Natural killer cell (primary cell): Measurements from ENCODE around the gene TUT7. TPM values are rescaled to one million over a fixed set of nuclear protein-coding genes. Genes with fewer than 3 reads are reported as not detected.
A peak's percentile ranks its signal among the peaks of the same experiment; 100 is the strongest.

ENCODE experiments used
- ATAC-seq, 3 donors: fragments of 150-1000 bp in 2 of 3; fragments of 200-7000 bp in 1 of 3; cut with Tn5 transposase; 1 replicate in 1 of 3; 2 replicates in 2 of 3; pipeline ENCODE4 v1.10.0; 2021; ENCODE audit warnings: mild to moderate bottlenecking in 2 of 3, moderate library complexity in 2 of 3
- DNase-seq, 2 donors: peaks; one replicate each; pipeline versions ENCODE4 v3.0.0 to v3.0.0-alpha.2; 2013 to 2021; ENCODE audit warnings: mixed read lengths in 1 of 2
- H3K27ac ChIP-seq: one replicate; pipeline ENCODE4 v1.5.1; 2013; ENCODE audit warnings: mild to moderate bottlenecking, low read length
- H3K27me3 ChIP-seq: one replicate; pipeline ENCODE4 v1.6.1; 2013; ENCODE audit warnings: low read length; ENCODE audit not compliant: control insufficient read depth, insufficient read depth
- H3K36me3 ChIP-seq: one replicate; pipeline ENCODE4 v1.6.1; 2013; ENCODE audit warnings: low read length; ENCODE audit not compliant: control insufficient read depth, insufficient read depth
- H3K4me1 ChIP-seq: one replicate; pipeline ENCODE4 v1.6.1; 2013; ENCODE audit warnings: low read length; ENCODE audit not compliant: control insufficient read depth, insufficient read depth
- H3K4me3 ChIP-seq: one replicate; pipeline ENCODE4 v1.5.1; 2013; ENCODE audit warnings: low read length
- H3K9me3 ChIP-seq: one replicate; pipeline ENCODE4 v1.6.1; 2013; ENCODE audit warnings: low read length; ENCODE audit not compliant: control insufficient read depth, insufficient read depth
- H3K27ac Mint-ChIP-seq, 2 donors: one replicate each; pipeline ENCODE4 v1.8.0; 2022; ENCODE audit warnings: mild to moderate bottlenecking in 2 of 2, mixed read lengths in 2 of 2, moderate library complexity in 1 of 2
- H3K27me3 Mint-ChIP-seq, 2 donors: one replicate each; pipeline ENCODE4 v1.8.0; 2022; ENCODE audit warnings: low read depth in 2 of 2, mixed read lengths in 2 of 2
- H3K36me3 Mint-ChIP-seq: one replicate; pipeline ENCODE4 v1.8.0; 2022; ENCODE audit warnings: mixed read lengths
- H3K4me1 Mint-ChIP-seq, 2 donors: one replicate each; pipeline ENCODE4 v1.8.0; 2022; ENCODE audit warnings: mixed read lengths in 2 of 2
- H3K4me3 Mint-ChIP-seq: one replicate; pipeline ENCODE4 v1.8.0; 2022; ENCODE audit warnings: mild to moderate bottlenecking, moderate library complexity, mixed read lengths
- H3K9me3 Mint-ChIP-seq, 2 donors: one replicate each; pipeline ENCODE4 v1.8.0; 2022; ENCODE audit warnings: mixed read lengths in 2 of 2
- CTCF ChIP-seq: fragments of 200-600 bp; IDR thresholded peaks from one replicate; pipeline ENCODE4 v1.8.0; 2022; ENCODE audit warnings: antibody characterized with exemption
- WGBS: methylation state at CpG from one replicate; pipeline ENCODE4 v1.1.7; 2013; ENCODE audit warnings: missing lambda C conversion rate; ENCODE audit not compliant: insufficient coverage; 5-methylcytosine and 5-hydroxymethylcytosine counted together
- intact Hi-C: fragments of 100-400 bp; cut with micrococcal nuclease; formaldehyde crosslinking; loops from one replicate; pipeline ENCODE4 v1.14.2; 2022
- total RNA-seq, 4 donors: library from RNA; stranded (reverse); fragments of 120-200 nt in 1 of 4; gene quantifications; one replicate each; pipeline versions ENCODE4 v1.2.3 to v1.2.4, GENCODE V29; 2013 to 2022

The TUT7 gene
- total RNA-seq, 3 donors from 2014 or later (not counting 1 experiment from before 2014, with no cell fraction given) = 84.7 to 94.8 (median 85.6) TPM

- Histone ChIP-seq H3K36me3 (peaks cover 83% of the 10 kb centered on the region), H3K27ac (no peak overlapping the region), H3K9me3 (no peaks in the 10 kb centered on the region), H3K4me3 (no peak overlapping the region), H3K4me1 (no peaks in the 10 kb centered on the region), H3K27me3 (no peaks in the 10 kb centered on the region)
- peaks cover 15 to 25% of the 10 kb centered on the region in 2 donors for H3K4me1 Mint-ChIP-seq
- ATAC-seq (no peak), DNase-seq (no peak)
- intact Hi-C loops = no loop called here
- H3K9me3 Mint-ChIP-seq = no peaks in the 10 kb centered on the region
- H3K27ac Mint-ChIP-seq = peak overlapping the region in 1 of 2 donors; percentile 68
- H3K27me3 Mint-ChIP-seq = no peaks in the 10 kb centered on the region
- no CpG with 5 or more reads among the region's 1 CpG for WGBS
- no peak for TF ChIP-seq CTCF
- no peak overlapping the region for H3K4me3 Mint-ChIP-seq
- peaks cover 17% of the 10 kb centered on the region for H3K36me3 Mint-ChIP-seq
These were observed 45.5 kb downstream of the TUT7 start for GRCh38 chr9:86308687-86309086.

- DNase-seq (no peak), ATAC-seq (no peak)
- Histone ChIP-seq H3K4me1 (no peaks in the 10 kb centered on the region), H3K4me3 (no peak overlapping the region), H3K27me3 (no peaks in the 10 kb centered on the region), H3K9me3 (no peaks in the 10 kb centered on the region), H3K36me3 (peaks cover 97% of the 10 kb centered on the region), H3K27ac (no peak overlapping the region)
- Mint-ChIP-seq H3K27me3 (no peaks in the 10 kb centered on the region), H3K4me1 (peaks cover 10 to 25% of the 10 kb centered on the region in 2 donors), H3K36me3 (peaks cover 21% of the 10 kb centered on the region), H3K9me3 (no peaks in the 10 kb centered on the region), H3K27ac (peak overlapping the region; percentile 43 to 57), H3K4me3 (no peak overlapping the region)
- WGBS = 54% methylated on average over 2 of the region's 3 CpGs
- no peak for TF ChIP-seq CTCF
- intact Hi-C loops = no loop called here
These were observed 49.9 kb downstream of the TUT7 start for GRCh38 chr9:86304236-86304730.

GRCh38 chr9:86303316-86303975, 50.8 kb downstream of the TUT7 start:
- Histone ChIP-seq H3K4me3 (no peak overlapping the region), H3K4me1 (no peaks in the 10 kb centered on the region), H3K27ac (no peak overlapping the region), H3K36me3 (peaks cover 97% of the 10 kb centered on the region), H3K9me3 (no peaks in the 10 kb centered on the region), H3K27me3 (no peaks in the 10 kb centered on the region)
- no peak for ATAC-seq
- intact Hi-C loops = no loop called here
- Mint-ChIP-seq H3K9me3 (no peaks in the 10 kb centered on the region), H3K4me1 (peaks cover 10 to 25% of the 10 kb centered on the region in 2 donors), H3K27ac (peak overlapping the region; percentile 43 to 57), H3K36me3 (peaks cover 23% of the 10 kb centered on the region), H3K4me3 (no peak overlapping the region), H3K27me3 (no peaks in the 10 kb centered on the region)
- WGBS = 79% methylated on average over 4 of the region's 4 CpGs
- no peak for TF ChIP-seq CTCF
- peak in 1 of 2 donors; percentile 57 for DNase-seq
